Tibial nerve (tissue), 3 donors: ENCODE measurements around the gene SMYD3.

Experiments
- POLR2A ChIP-seq, 2 donors: fragments of 450-650 bp; IDR thresholded peaks; one replicate each; pipeline ENCODE4 v1.6.1; 2017; ENCODE audit warnings: antibody characterized with exemption in 2 of 2, mild to moderate bottlenecking in 2 of 2, moderate library complexity in 2 of 2
- TF ChIP-seq, protein P1 (sequence below), 5 experiments: fragments of 200-600 bp in 3 of 5; fragments of 450-650 bp in 2 of 5; sonication (generic) in 3 of 5; IDR thresholded peaks; one replicate each; pipeline ENCODE4 v1.5.1; 2016 to 2019; ENCODE audit warnings: antibody characterized with exemption in 5 of 5, mild to moderate bottlenecking in 3 of 5, moderate library complexity in 2 of 5

DNA sequence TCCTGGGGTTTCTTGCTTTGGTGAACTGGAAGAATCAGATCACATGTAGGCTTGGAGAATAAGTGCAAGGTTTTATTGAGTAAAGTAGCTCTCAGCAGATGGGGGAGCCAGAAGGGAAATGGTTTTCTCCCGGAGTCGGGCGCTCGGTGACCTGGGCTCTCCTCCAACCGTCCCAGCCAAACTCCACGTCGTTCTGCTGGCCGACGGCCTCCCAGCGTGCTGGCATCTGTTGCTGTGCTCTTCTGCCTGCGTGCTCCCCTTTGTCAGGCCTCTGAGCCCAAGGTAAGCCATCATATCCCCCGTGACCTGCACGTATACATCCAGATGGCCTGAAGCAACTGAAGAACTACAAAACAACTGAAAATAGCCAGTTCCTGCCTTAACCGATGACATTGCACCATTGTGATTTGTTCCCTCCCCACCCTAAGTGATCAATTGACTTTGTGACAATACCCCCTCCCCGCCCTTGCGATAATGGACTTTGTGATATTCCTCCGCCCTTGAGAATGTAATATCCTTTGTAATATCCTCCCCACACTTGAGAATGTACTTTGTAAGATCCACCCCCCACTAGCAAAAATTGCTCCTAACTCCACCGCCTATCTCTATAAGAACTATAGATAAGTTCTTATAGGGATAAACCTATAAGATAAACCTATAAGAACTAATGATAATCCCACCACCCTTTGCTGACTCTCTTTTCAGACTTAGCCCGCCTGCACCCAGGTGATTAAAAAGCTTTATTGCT is 88.3 kb downstream of the SMYD3 start:
- TF ChIP-seq, protein P1, sequence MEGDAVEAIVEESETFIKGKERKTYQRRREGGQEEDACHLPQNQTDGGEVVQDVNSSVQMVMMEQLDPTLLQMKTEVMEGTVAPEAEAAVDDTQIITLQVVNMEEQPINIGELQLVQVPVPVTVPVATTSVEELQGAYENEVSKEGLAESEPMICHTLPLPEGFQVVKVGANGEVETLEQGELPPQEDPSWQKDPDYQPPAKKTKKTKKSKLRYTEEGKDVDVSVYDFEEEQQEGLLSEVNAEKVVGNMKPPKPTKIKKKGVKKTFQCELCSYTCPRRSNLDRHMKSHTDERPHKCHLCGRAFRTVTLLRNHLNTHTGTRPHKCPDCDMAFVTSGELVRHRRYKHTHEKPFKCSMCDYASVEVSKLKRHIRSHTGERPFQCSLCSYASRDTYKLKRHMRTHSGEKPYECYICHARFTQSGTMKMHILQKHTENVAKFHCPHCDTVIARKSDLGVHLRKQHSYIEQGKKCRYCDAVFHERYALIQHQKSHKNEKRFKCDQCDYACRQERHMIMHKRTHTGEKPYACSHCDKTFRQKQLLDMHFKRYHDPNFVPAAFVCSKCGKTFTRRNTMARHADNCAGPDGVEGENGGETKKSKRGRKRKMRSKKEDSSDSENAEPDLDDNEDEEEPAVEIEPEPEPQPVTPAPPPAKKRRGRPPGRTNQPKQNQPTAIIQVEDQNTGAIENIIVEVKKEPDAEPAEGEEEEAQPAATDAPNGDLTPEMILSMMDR (IDR thresholded peaks at IDR 0.05) = no peak
- TF ChIP-seq POLR2A (IDR thresholded peaks at IDR 0.05) = no peak
